HepG2 (cell line): ENCODE results near the gene ATG16L2. TPM values are rescaled to one million over a fixed set of nuclear protein-coding genes. Genes with fewer than 3 reads are reported as not detected.

Experiments used
- ATAC-seq: fragments of 200-7000 bp; cut with Tn5 transposase; 3 replicates; pipeline ENCODE4 v1.9.1; 2020; ENCODE audit warnings: mild to moderate bottlenecking, moderate library complexity
- BruUV-seq: library from RNA; stranded (reverse); fragments of 400-500 nt; replicated peaks from 2 replicates; lab custom pipeline; 2021; lab: Mats Ljungman, UMichigan
- CTCF ChIA-PET: fragments of 300-600 bp; formaldehyde crosslinking; extraction: SDS; loops from one replicate; lab custom pipeline; 2021; ENCODE audit warnings: low total read pairs, inconsistent platforms, low intra/inter-chr PET ratio; lab: Yijun Ruan, JAX
- POLR2A ChIA-PET: fragments of 350-600 bp; sonication (Branson Sonifier 250); formaldehyde crosslinking; loops from one replicate; lab custom pipeline; 2020; ENCODE audit warnings: antibody characterized with exemption, inconsistent platforms; lab: Yijun Ruan, JAX
- DNase-seq: peaks from one replicate; pipeline ENCODE4 v3.0.0-alpha.2; 2015; ENCODE audit warnings: low spot score
- FAIRE-seq: peaks from 3 replicates; lab custom pipeline; 2011; peaks lifted over from hg19 to GRCh38; lab: Jason Lieb, UNC
- H2AFZ ChIP-seq: one replicate; pipeline ENCODE4 v1.6.1; 2011; ENCODE audit warnings: low read length, inconsistent platforms
- H3K27ac ChIP-seq: fragments of 300-600 bp; 3 replicates; pipeline ENCODE4 v1.8.0; 2011; ENCODE audit warnings: mixed run types, mild to moderate bottlenecking, mixed read lengths, low read length, inconsistent platforms; ENCODE audit not compliant: insufficient read depth; ENCODE audit errors: extremely low read length
- H3K27me3 ChIP-seq, 2 experiments: fragments of 200-600 bp in 1 of 2; 2 replicates in 1 of 2; 3 replicates in 1 of 2; pipeline versions ENCODE4 v1.6.0 to v1.8.0; 2011; ENCODE audit warnings: low read length in 2 of 2, mild to moderate bottlenecking in 2 of 2, moderate library complexity in 2 of 2, inconsistent platforms in 1 of 2; ENCODE audit not compliant: insufficient read depth in 2 of 2, control insufficient read depth in 1 of 2
- H3K36me3 ChIP-seq, 2 experiments: fragments of 200-600 bp in 1 of 2; replicated peaks in 1 of 2; 2 replicates in 1 of 2; 3 replicates in 1 of 2; pipeline versions ENCODE4 v1.5.1 to v1.8.0; 2011; ENCODE audit warnings: low read length in 2 of 2, inconsistent platforms in 1 of 2; ENCODE audit not compliant: insufficient read depth in 2 of 2, control insufficient read depth in 1 of 2
- H3K4me1 ChIP-seq: 2 replicates; pipeline ENCODE4 v1.5.1; 2012; ENCODE audit warnings: low read length, inconsistent platforms; ENCODE audit not compliant: insufficient read depth
- H3K4me2 ChIP-seq: 2 replicates; pipeline ENCODE4 v1.6.0; 2011; ENCODE audit warnings: low read depth, low read length, inconsistent platforms
- H3K4me3 ChIP-seq, 3 experiments: fragments of 200-600 bp in 1 of 3; sonication (generic), shearing (Covaris generic) in 1 of 3; replicated peaks in 1 of 3; 2 replicates each; pipeline ENCODE4 v1.5.1; 2011 to 2016; ENCODE audit warnings: low read length in 3 of 3, inconsistent platforms in 2 of 3, low read depth in 2 of 3, mild to moderate bottlenecking in 2 of 3, control low read depth in 1 of 3, mixed read lengths in 1 of 3; ENCODE audit not compliant: insufficient read depth in 1 of 3
- H3K79me2 ChIP-seq: one replicate; pipeline ENCODE4 v1.6.1; 2011; ENCODE audit warnings: low read length, inconsistent platforms; ENCODE audit not compliant: insufficient read depth
- H3K9ac ChIP-seq: 2 replicates; pipeline ENCODE4 v1.6.0; 2011; ENCODE audit warnings: mild to moderate bottlenecking, low read depth, low read length, inconsistent platforms; ENCODE audit not compliant: insufficient read depth
- H3K9me3 ChIP-seq: 2 replicates; pipeline ENCODE4 v1.5.1; 2012; ENCODE audit warnings: mild to moderate bottlenecking, low read length
- H4K20me1 ChIP-seq: 2 replicates; pipeline ENCODE4 v1.6.0; 2011; ENCODE audit warnings: inconsistent platforms, mild to moderate bottlenecking, low read length, moderate library complexity; ENCODE audit not compliant: insufficient read depth
- EZH2 ChIP-seq: conservative IDR thresholded peaks from 2 replicates; pipeline ENCODE4 v1.6.1; 2012; ENCODE audit warnings: mild to moderate bottlenecking, low read depth, low read length, moderate library complexity
- MXI1 ChIP-seq: IDR thresholded peaks from 3 replicates; pipeline ENCODE4 v1.6.1; 2012; ENCODE audit warnings: low read depth, low read length, inconsistent platforms, borderline replicate concordance
- NR3C1 ChIP-seq: sonication (generic); formaldehyde crosslinking; IDR thresholded peaks from 2 replicates; pipeline ENCODE4 v1.4.0; 2020; ENCODE audit warnings: missing genetic modification reagents
- RBM22 ChIP-seq: fragments of 200-400 bp; formaldehyde crosslinking; optimal IDR thresholded peaks from 2 replicates; pipeline ENCODE3; 2017; ENCODE audit warnings: mild to moderate bottlenecking, low read length, moderate library complexity
- ZNF225 ChIP-seq: sonication (generic); formaldehyde crosslinking; IDR thresholded peaks from 2 replicates; pipeline ENCODE4 v1.4.0; 2020; ENCODE audit warnings: mild to moderate bottlenecking, missing genetic modification reagents
- ZNF552 ChIP-seq: sonication (generic); formaldehyde crosslinking; IDR thresholded peaks from 2 replicates; pipeline ENCODE4 v1.9.0; 2022; ENCODE audit warnings: missing genetic modification reagents, mild to moderate bottlenecking, borderline replicate concordance
- ZNF567 ChIP-seq: sonication (generic); formaldehyde crosslinking; IDR thresholded peaks from 2 replicates; pipeline ENCODE4 v1.8.1; 2023; ENCODE audit warnings: mild to moderate bottlenecking, missing genetic modification reagents, borderline replicate concordance
- ZSCAN30 ChIP-seq: sonication (generic); formaldehyde crosslinking; IDR thresholded peaks from 2 replicates; pipeline ENCODE4 v1.5.0; 2020; ENCODE audit warnings: mild to moderate bottlenecking, missing genetic modification reagents
- WGBS: methylation state at CpG from one replicate; pipeline ENCODE4 v1.1.6; 2017; ENCODE audit warnings: low lambda C conversion rate; 5-methylcytosine and 5-hydroxymethylcytosine counted together
- in situ Hi-C: cut with HindIII; loops from 2 replicates; pipeline ENCODE4 v1.10.0; 2017; ENCODE audit warnings: low pct_unique_long_range_greater_than_20kb; ENCODE audit not compliant: extremely low pct_ligation_motif_present
- intact Hi-C: fragments of 100-400 bp; cut with micrococcal nuclease; formaldehyde crosslinking; loops from one replicate; pipeline ENCODE4 v1.10.0; 2022; ENCODE audit not compliant: unreplicated experiment
- polyA plus RNA-seq, 8 experiments: library from polyadenylated mRNA; depleted of rRNA in 3 of 8; stranded (reverse) in 7 of 8; unstranded in 1 of 8; fragments of >200 nt; fragmentation: Illumina TruSeq in 4 of 8; extraction: Trizol in 4 of 8; gene quantifications; 2 replicates each; pipeline versions ENCODE4 v1.2.1 to v1.2.3, GENCODE V29; 2011 to 2016; ENCODE audit warnings: low read depth in 4 of 8, missing spikeins in 1 of 8, mixed read lengths in 1 of 8; ENCODE audit not compliant: insufficient read depth in 1 of 8
- total RNA-seq, 5 experiments: library from RNA; depleted of rRNA; stranded (reverse); fragments of >200 nt; fragmentation: Illumina TruSeq; extraction: Trizol; gene quantifications; 2 replicates each; pipeline ENCODE4 v1.2.3, GENCODE V29; 2016; ENCODE audit warnings: low read depth in 1 of 5
- TF ChIP-seq, protein P1 (sequence below): sonication (generic); formaldehyde crosslinking; IDR thresholded peaks from 2 replicates; pipeline ENCODE4 v1.9.0; 2021; ENCODE audit warnings: missing genetic modification reagents, mild to moderate bottlenecking, borderline replicate concordance
- TF ChIP-seq, protein P2 (sequence below): IDR thresholded peaks from 2 replicates; pipeline ENCODE4 v1.6.1; 2016; ENCODE audit warnings: control low read depth
- TF ChIP-seq, protein P3 (sequence below): sonication (generic); formaldehyde crosslinking; IDR thresholded peaks from 2 replicates; pipeline ENCODE4 v1.4.0; 2020; ENCODE audit warnings: missing genetic modification reagents

Gene ATG16L2
- total and polyA plus RNA-seq, 2 of the 13 experiments (the other 11 are each of a cell fraction or from before 2014, with no cell fraction given), result 6.2 to 14.8 TPM

DNA sequence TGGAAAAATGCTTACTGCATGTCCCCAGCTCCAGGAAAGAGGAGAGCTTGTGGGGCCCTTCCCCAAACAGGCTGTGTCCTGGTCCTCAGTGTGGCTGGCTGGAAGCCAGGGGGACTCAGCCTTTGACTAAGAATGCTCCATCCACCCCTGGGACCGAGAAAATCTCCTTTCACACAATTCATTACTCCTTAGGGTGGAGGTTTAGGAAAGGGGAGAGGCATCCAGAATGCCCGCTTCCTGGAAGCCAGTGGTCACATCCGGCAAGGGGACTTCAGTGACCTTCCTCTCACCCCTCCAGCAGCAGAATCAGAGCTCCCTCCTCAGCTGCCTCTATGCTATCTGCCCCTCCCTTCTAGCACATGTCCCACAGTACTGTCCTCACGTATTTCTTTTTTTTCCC is 21.9 kb downstream of the ATG16L2 start:
- H3K4me1 ChIP-seq, result 0 out of 2 replicates have a peak, but pooled peaks cover 8% of the 10 kb centered on the region
- in situ Hi-C loops, result no loop called here
- no peak for ATAC-seq
- TF ChIP-seq ZNF552 (no peak), RBM22 (peak; percentile 72)
- TF ChIP-seq, all 625 proteins: peak for 1
- intact Hi-C loops, result no loop called here
- FAIRE-seq, result no peak
- Histone ChIP-seq H3K27ac (no peak overlapping the region), H2AFZ (no peak overlapping the region), H3K9ac (no peak overlapping the region), H3K27me3 (no peaks in the 10 kb centered on the region), H3K36me3 (peaks cover 27 to 55% of the 10 kb centered on the region in 2 experiments), H3K4me2 (no peak overlapping the region), H3K4me3 (no peak overlapping the region), H4K20me1 (no peaks in the 10 kb centered on the region), H3K79me2 (no peaks in the 10 kb centered on the region), H3K9me3 (no peaks in the 10 kb centered on the region)
- ChIA-PET POLR2A (no interaction called here), CTCF (no interaction called here)
- DNase-seq, result no peak
- WGBS, result 89% methylated on average over 3 of the region's 4 CpGs
- BruUV-seq, result no TSS peak

- WGBS, result 93% methylated on average over 4 of the region's 4 CpGs
- in situ Hi-C loops, result no loop called here
- no peak overlapping the region for H3K4me3 ChIP-seq
- FAIRE-seq, result no peak
- no peak for ATAC-seq
- H3K36me3 ChIP-seq, result peaks cover 35 to 80% of the 10 kb centered on the region in 2 experiments
- CTCF ChIA-PET, result no interaction called here
- no peaks in the 10 kb centered on the region for H3K79me2 ChIP-seq
- H3K27ac ChIP-seq, result no peak overlapping the region
- intact Hi-C loops, result no loop called here
- H3K4me1 ChIP-seq, result no peaks in the 10 kb centered on the region
- no peak overlapping the region for H3K4me2 ChIP-seq
- DNase-seq, result no peak
- H3K9me3 ChIP-seq, result no peaks in the 10 kb centered on the region
- POLR2A ChIA-PET, result no interaction called here
- BruUV-seq, result no TSS peak
- no peak overlapping the region for H3K9ac ChIP-seq
- no peaks in the 10 kb centered on the region for H4K20me1 ChIP-seq
- H2AFZ ChIP-seq, result no peak overlapping the region
- H3K27me3 ChIP-seq, result no peaks in the 10 kb centered on the region
- TF ChIP-seq EZH2, result no peak
- TF ChIP-seq ZNF567 (CRISPR knock-in tag), result no peak
- TF ChIP-seq, protein P1, sequence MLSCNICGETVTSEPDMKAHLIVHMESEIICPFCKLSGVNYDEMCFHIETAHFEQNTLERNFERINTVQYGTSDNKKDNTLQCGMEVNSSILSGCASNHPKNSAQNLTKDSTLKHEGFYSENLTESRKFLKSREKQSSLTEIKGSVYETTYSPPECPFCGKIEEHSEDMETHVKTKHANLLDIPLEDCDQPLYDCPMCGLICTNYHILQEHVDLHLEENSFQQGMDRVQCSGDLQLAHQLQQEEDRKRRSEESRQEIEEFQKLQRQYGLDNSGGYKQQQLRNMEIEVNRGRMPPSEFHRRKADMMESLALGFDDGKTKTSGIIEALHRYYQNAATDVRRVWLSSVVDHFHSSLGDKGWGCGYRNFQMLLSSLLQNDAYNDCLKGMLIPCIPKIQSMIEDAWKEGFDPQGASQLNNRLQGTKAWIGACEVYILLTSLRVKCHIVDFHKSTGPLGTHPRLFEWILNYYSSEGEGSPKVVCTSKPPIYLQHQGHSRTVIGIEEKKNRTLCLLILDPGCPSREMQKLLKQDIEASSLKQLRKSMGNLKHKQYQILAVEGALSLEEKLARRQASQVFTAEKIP, result no peak
- TF ChIP-seq, protein P2, sequence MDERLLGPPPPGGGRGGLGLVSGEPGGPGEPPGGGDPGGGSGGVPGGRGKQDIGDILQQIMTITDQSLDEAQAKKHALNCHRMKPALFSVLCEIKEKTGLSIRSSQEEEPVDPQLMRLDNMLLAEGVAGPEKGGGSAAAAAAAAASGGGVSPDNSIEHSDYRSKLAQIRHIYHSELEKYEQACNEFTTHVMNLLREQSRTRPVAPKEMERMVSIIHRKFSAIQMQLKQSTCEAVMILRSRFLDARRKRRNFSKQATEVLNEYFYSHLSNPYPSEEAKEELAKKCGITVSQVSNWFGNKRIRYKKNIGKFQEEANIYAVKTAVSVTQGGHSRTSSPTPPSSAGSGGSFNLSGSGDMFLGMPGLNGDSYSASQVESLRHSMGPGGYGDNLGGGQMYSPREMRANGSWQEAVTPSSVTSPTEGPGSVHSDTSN (CRISPR knock-in tag), result no peak
- no peak for TF ChIP-seq NR3C1
- TF ChIP-seq ZNF225 (CRISPR knock-in tag), result no peak
- no peak for TF ChIP-seq ZSCAN30 (CRISPR knock-in tag)
- TF ChIP-seq, protein P3, sequence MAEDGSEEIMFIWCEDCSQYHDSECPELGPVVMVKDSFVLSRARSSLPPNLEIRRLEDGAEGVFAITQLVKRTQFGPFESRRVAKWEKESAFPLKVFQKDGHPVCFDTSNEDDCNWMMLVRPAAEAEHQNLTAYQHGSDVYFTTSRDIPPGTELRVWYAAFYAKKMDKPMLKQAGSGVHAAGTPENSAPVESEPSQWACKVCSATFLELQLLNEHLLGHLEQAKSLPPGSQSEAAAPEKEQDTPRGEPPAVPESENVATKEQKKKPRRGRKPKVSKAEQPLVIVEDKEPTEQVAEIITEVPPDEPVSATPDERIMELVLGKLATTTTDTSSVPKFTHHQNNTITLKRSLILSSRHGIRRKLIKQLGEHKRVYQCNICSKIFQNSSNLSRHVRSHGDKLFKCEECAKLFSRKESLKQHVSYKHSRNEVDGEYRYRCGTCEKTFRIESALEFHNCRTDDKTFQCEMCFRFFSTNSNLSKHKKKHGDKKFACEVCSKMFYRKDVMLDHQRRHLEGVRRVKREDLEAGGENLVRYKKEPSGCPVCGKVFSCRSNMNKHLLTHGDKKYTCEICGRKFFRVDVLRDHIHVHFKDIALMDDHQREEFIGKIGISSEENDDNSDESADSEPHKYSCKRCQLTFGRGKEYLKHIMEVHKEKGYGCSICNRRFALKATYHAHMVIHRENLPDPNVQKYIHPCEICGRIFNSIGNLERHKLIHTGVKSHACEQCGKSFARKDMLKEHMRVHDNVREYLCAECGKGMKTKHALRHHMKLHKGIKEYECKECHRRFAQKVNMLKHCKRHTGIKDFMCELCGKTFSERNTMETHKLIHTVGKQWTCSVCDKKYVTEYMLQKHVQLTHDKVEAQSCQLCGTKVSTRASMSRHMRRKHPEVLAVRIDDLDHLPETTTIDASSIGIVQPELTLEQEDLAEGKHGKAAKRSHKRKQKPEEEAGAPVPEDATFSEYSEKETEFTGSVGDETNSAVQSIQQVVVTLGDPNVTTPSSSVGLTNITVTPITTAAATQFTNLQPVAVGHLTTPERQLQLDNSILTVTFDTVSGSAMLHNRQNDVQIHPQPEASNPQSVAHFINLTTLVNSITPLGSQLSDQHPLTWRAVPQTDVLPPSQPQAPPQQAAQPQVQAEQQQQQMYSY (CRISPR knock-in tag), result no peak
- TF ChIP-seq MXI1, result no peak
These were observed 24.6 kb downstream of the ATG16L2 start for GRCh38 chr11:72838691-72839305.
